ENCODE results near the gene ABCG2. TPM values are rescaled to one million over a fixed set of nuclear protein-coding genes. Genes with fewer than 3 reads are reported as not detected.

The ABCG2 gene
- total RNA-seq, 1 experiment from 2014 or later = 3.8 TPM

- no peak for DNase-seq (ENCODE audit: low spot score)
- Mint-ChIP-seq H3K27me3 (ENCODE audit: low read depth) (no peaks in the 10 kb centered on the region), H3K36me3 (peaks cover 47% of the 10 kb centered on the region), H3K4me1 (peaks cover 11% of the 10 kb centered on the region), H3K9me3 (peaks cover 5% of the 10 kb centered on the region; the same call in 1 of the 2 replicates), H3K27ac (no peak overlapping the region), H3K4me3 (no peak overlapping the region)
- POLR2A ChIA-PET = no interaction called here
- CTCF ChIA-PET = no interaction called here
- no peak for ATAC-seq
- TF ChIP-seq ZNF219 (CRISPR knock-in tag; IDR thresholded peaks at IDR 0.05; ENCODE audit: borderline replicate concordance) (no peak), ZNF281 (CRISPR knock-in tag; IDR thresholded peaks at IDR 0.05) (no peak), NFYB (CRISPR knock-in tag; conservative IDR thresholded peaks at IDR 0.05; ENCODE audit: low read depth) (no peak), ELF4 (CRISPR knock-in tag; IDR thresholded peaks at IDR 0.05; ENCODE audit: low read depth) (no peak), FOXK1 (CRISPR knock-in tag; IDR thresholded peaks at IDR 0.05) (no peak), ESRRA (CRISPR knock-in tag; IDR thresholded peaks at IDR 0.05; ENCODE audit: borderline replicate concordance) (no peak), ZNF423 (CRISPR knock-in tag; IDR thresholded peaks at IDR 0.05) (no peak), ZNF532 (CRISPR knock-in tag; IDR thresholded peaks at IDR 0.05; ENCODE audit: borderline replicate concordance) (no peak), NFATC4 (CRISPR knock-in tag; IDR thresholded peaks at IDR 0.05) (no peak), PRRX2 (CRISPR knock-in tag; IDR thresholded peaks at IDR 0.05) (no peak), ZNF425 (CRISPR knock-in tag; conservative IDR thresholded peaks at IDR 0.05) (no peak), CREB1 (CRISPR knock-in tag; IDR thresholded peaks at IDR 0.05) (no peak), ETV6 (CRISPR knock-in tag; IDR thresholded peaks at IDR 0.05) (no peak), HMGXB4 (CRISPR knock-in tag; IDR thresholded peaks at IDR 0.05) (no peak), ATF3 (CRISPR knock-in tag; conservative IDR thresholded peaks at IDR 0.05) (no peak), GRHL2 (CRISPR knock-in tag; IDR thresholded peaks at IDR 0.05; ENCODE audit: insufficient replicate concordance, severe bottlenecking) (no peak), ZNF512 (CRISPR knock-in tag; IDR thresholded peaks at IDR 0.05; ENCODE audit: borderline replicate concordance) (no peak), GABPB1 (CRISPR knock-in tag; IDR thresholded peaks at IDR 0.05) (no peak), USF2 (CRISPR knock-in tag; IDR thresholded peaks at IDR 0.05) (no peak), ZNF671 (CRISPR knock-in tag; IDR thresholded peaks at IDR 0.05) (no peak)
These were observed 83.1 kb downstream of the ABCG2 start for GRCh38 chr4:88075336-88075735.

Measured in WTC11 (cell line).